HT1080 (cell line): ENCODE data around the gene MSANTD2. TPM values are rescaled to one million over a fixed set of nuclear protein-coding genes. Genes with fewer than 3 reads are reported as not detected.
"Not testable (repeated sequence)": the region's sequence is repeated elsewhere in the genome, so short reads cannot be mapped to it uniquely, and the experiment has no call there.

Source experiments
- DNase-seq: peaks from one replicate; pipeline ENCODE4 v3.0.0-alpha.2; 2015; ENCODE audit warnings: low read depth
- total RNA-seq: library from RNA; depleted of rRNA; stranded (reverse); fragments of >200 nt; shearing (Covaris generic); gene quantifications from 2 replicates; pipeline ENCODE4 v1.2.3, GENCODE V29; 2014

Gene MSANTD2
- total RNA-seq, 1 experiment from 2014 or later: 13.7 TPM

- DNase-seq: no peak
These were observed 23.2 kb downstream of the MSANTD2 start for GRCh38 chr11:124776865-124777645.

- DNase-seq: not testable (repeated sequence)
These were observed 29.2 kb downstream of the MSANTD2 start for GRCh38 chr11:124770959-124771358.

GRCh38 chr11:124769806-124770774 lies 30.1 kb downstream of the MSANTD2 start:
- peak; percentile 80 for DNase-seq

- DNase-seq: no peak
These were observed 31.3 kb downstream of the MSANTD2 start for GRCh38 chr11:124768914-124769313.

GRCh38 chr11:124766156-124766555 lies 34.0 kb downstream of the MSANTD2 start:
- DNase-seq: no peak

- peak; percentile 77 for DNase-seq
These were observed 36.9 kb downstream of the MSANTD2 start for GRCh38 chr11:124763156-124763947.

GRCh38 chr11:124762624-124763155 lies 37.5 kb downstream of the MSANTD2 start:
- no peak for DNase-seq

- no peak for DNase-seq
These were observed 38.0 kb downstream of the MSANTD2 start, which contains the start of gene ESAM for GRCh38 chr11:124762105-124762623. Gene ESAM, minus strand, starts transcription at chr11:124762290. Its CDS starts 136 bp downstream, at chr11:124762154.

- no peak for DNase-seq
These were observed 38.7 kb downstream of the MSANTD2 start for GRCh38 chr11:124761301-124762104.

GRCh38 chr11:124760806-124761205 lies 39.4 kb downstream of the MSANTD2 start:
- no peak for DNase-seq

- no peak for DNase-seq
These were observed 40.0 kb downstream of the MSANTD2 start for GRCh38 chr11:124760205-124760652.

- no peak for DNase-seq
These were observed 40.7 kb downstream of the MSANTD2 start for GRCh38 chr11:124759266-124760204.

GRCh38 chr11:124758355-124759265 lies 41.6 kb downstream of the MSANTD2 start:
- no peak for DNase-seq

GRCh38 chr11:124757320-124757719 lies 42.9 kb downstream of the MSANTD2 start:
- no peak for DNase-seq

GRCh38 chr11:124756753-124757227 lies 43.4 kb downstream of the MSANTD2 start:
- no peak for DNase-seq

- DNase-seq: no peak
These were observed 44.0 kb downstream of the MSANTD2 start for GRCh38 chr11:124756033-124756752.

GRCh38 chr11:124754710-124755109 lies 45.5 kb downstream of the MSANTD2 start:
- no peak for DNase-seq
